Measurements from ENCODE around the gene ZNF865. TPM values are rescaled to one million over a fixed set of nuclear protein-coding genes. Genes with fewer than 3 reads are reported as not detected.
A peak's percentile ranks its signal among the peaks of the same experiment; 100 is the strongest.

Gene ZNF865
- total and polyA plus RNA-seq, 10 of the 15 experiments (the other 5 are each of a cell fraction or from before 2014, with no cell fraction given), result 0.02 to 18.3 (median 0.90) TPM

DNA sequence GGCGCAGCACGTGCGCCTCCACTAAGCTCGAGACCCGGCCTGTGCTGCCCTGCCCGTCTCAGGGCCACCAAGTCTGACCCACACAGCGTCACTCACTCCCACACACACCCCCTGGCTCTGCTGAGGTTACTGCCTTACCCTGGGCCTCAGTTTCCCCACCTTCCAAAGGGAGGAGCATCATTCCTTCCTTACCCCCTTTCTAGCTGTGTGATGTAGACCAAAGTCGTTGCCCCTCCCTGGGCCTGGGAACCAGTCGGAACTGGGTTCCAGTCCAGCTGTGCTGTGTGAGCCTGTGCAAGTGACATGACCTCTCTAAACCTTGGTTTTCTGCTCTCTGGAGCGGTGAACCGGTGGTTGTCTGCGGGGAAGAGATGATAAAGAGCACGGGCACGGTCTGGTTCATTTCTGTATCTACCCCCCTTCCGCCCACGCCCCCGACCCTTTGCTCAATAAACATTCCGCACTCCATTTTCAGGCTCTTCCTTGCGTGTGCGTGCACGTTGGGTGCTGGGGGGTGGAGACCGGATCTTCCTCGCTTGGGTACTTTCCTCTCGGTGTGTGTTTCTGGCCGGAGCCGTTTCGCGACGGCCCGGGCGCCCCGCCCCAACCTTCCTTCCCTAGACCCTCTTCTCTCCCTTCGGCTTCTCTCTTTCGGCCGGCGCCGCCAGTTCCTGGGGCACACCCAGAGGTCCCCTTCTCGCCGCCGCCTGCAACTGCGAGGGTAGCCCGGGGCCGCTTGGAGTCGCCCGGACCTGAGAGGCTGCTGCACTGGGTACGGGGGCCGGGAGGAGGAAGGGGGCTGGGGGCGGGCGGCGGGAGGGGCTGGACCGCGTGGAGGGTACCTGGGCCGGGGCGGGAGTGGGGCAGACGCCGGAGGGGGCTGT, 37.8 kb downstream of the ZNF865 start, which contains the start of gene ZNF581 (continued):
- TF ChIP-seq, protein P1, sequence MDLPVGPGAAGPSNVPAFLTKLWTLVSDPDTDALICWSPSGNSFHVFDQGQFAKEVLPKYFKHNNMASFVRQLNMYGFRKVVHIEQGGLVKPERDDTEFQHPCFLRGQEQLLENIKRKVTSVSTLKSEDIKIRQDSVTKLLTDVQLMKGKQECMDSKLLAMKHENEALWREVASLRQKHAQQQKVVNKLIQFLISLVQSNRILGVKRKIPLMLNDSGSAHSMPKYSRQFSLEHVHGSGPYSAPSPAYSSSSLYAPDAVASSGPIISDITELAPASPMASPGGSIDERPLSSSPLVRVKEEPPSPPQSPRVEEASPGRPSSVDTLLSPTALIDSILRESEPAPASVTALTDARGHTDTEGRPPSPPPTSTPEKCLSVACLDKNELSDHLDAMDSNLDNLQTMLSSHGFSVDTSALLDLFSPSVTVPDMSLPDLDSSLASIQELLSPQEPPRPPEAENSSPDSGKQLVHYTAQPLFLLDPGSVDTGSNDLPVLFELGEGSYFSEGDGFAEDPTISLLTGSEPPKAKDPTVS (IDR thresholded peaks at IDR 0.05; ENCODE audit: low read depth, low read length), result no peak
- TF ChIP-seq, protein P2, sequence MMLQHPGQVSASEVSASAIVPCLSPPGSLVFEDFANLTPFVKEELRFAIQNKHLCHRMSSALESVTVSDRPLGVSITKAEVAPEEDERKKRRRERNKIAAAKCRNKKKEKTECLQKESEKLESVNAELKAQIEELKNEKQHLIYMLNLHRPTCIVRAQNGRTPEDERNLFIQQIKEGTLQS (IDR thresholded peaks at IDR 0.05; ENCODE audit: borderline replicate concordance, extremely low read depth, low read depth, low read length), result no peak
- TF ChIP-seq, protein P3, sequence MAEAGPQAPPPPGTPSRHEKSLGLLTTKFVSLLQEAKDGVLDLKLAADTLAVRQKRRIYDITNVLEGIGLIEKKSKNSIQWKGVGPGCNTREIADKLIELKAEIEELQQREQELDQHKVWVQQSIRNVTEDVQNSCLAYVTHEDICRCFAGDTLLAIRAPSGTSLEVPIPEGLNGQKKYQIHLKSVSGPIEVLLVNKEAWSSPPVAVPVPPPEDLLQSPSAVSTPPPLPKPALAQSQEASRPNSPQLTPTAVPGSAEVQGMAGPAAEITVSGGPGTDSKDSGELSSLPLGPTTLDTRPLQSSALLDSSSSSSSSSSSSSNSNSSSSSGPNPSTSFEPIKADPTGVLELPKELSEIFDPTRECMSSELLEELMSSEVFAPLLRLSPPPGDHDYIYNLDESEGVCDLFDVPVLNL (IDR thresholded peaks at IDR 0.05; ENCODE audit: low read depth, low read length), result no peak
- no peak for TF ChIP-seq SPI1 (IDR thresholded peaks at IDR 0.05; ENCODE audit: borderline replicate concordance, insufficient read depth, low read depth, low read length)
- TF ChIP-seq, protein P4, sequence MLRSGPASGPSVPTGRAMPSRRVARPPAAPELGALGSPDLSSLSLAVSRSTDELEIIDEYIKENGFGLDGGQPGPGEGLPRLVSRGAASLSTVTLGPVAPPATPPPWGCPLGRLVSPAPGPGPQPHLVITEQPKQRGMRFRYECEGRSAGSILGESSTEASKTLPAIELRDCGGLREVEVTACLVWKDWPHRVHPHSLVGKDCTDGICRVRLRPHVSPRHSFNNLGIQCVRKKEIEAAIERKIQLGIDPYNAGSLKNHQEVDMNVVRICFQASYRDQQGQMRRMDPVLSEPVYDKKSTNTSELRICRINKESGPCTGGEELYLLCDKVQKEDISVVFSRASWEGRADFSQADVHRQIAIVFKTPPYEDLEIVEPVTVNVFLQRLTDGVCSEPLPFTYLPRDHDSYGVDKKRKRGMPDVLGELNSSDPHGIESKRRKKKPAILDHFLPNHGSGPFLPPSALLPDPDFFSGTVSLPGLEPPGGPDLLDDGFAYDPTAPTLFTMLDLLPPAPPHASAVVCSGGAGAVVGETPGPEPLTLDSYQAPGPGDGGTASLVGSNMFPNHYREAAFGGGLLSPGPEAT (IDR thresholded peaks at IDR 0.05; ENCODE audit: low read depth), result peak; percentile 99
- TF ChIP-seq DPF2 (IDR thresholded peaks at IDR 0.05), result peak; percentile 62; the same call in 1 of the 2 replicates
- peak; percentile 73 for TF ChIP-seq CREM (IDR thresholded peaks at IDR 0.05; ENCODE audit: low read depth)
- TF ChIP-seq RAD21 (IDR thresholded peaks at IDR 0.05; ENCODE audit: insufficient read depth, low read depth, low read length), result no peak
- no peak for TF ChIP-seq ZNF274 (IDR thresholded peaks at IDR 0.05; ENCODE audit: insufficient read depth, insufficient read length)
- TF ChIP-seq SMC3 (IDR thresholded peaks at IDR 0.05; ENCODE audit: borderline replicate concordance, low read length), result no peak
- 0 out of 2 replicates have a peak, but pooled peaks have one; percentile 45 for TF ChIP-seq CHD1 (IDR thresholded peaks at IDR 0.05; ENCODE audit: low read depth, low read length)
- TF ChIP-seq BMI1 (IDR thresholded peaks at IDR 0.05; ENCODE audit: borderline replicate concordance), result no peak
- TF ChIP-seq MYB (IDR thresholded peaks at IDR 0.05; ENCODE audit: borderline replicate concordance, low read depth, low read length), result no peak
- TF ChIP-seq MXI1 (IDR thresholded peaks at IDR 0.05; ENCODE audit: low read depth, low read length), result peak; percentile 82
- peak; percentile 15; the same call in 1 of the 2 replicates for TF ChIP-seq EED (IDR thresholded peaks at IDR 0.05; ENCODE audit: low read depth)
- TF ChIP-seq, protein P5, sequence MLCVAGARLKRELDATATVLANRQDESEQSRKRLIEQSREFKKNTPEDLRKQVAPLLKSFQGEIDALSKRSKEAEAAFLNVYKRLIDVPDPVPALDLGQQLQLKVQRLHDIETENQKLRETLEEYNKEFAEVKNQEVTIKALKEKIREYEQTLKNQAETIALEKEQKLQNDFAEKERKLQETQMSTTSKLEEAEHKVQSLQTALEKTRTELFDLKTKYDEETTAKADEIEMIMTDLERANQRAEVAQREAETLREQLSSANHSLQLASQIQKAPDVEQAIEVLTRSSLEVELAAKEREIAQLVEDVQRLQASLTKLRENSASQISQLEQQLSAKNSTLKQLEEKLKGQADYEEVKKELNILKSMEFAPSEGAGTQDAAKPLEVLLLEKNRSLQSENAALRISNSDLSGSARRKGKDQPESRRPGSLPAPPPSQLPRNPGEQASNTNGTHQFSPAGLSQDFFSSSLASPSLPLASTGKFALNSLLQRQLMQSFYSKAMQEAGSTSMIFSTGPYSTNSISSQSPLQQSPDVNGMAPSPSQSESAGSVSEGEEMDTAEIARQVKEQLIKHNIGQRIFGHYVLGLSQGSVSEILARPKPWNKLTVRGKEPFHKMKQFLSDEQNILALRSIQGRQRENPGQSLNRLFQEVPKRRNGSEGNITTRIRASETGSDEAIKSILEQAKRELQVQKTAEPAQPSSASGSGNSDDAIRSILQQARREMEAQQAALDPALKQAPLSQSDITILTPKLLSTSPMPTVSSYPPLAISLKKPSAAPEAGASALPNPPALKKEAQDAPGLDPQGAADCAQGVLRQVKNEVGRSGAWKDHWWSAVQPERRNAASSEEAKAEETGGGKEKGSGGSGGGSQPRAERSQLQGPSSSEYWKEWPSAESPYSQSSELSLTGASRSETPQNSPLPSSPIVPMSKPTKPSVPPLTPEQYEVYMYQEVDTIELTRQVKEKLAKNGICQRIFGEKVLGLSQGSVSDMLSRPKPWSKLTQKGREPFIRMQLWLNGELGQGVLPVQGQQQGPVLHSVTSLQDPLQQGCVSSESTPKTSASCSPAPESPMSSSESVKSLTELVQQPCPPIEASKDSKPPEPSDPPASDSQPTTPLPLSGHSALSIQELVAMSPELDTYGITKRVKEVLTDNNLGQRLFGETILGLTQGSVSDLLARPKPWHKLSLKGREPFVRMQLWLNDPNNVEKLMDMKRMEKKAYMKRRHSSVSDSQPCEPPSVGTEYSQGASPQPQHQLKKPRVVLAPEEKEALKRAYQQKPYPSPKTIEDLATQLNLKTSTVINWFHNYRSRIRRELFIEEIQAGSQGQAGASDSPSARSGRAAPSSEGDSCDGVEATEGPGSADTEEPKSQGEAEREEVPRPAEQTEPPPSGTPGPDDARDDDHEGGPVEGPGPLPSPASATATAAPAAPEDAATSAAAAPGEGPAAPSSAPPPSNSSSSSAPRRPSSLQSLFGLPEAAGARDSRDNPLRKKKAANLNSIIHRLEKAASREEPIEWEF (IDR thresholded peaks at IDR 0.05; ENCODE audit: insufficient replicate concordance, low read depth, low read length), result no peak
